ENCODE data around the gene FHAD1.
A peak's percentile ranks its signal among the peaks of the same experiment; 100 is the strongest.
"Not testable (repeated sequence)": the region's sequence is repeated elsewhere in the genome, so short reads cannot be mapped to it uniquely, and the experiment has no call there.

The FHAD1 gene

GRCh38 chr1:15426492-15427279 lies 179.7 kb downstream of the FHAD1 start:
- no peak overlapping the region for H3K4me3 ChIP-seq (ENCODE audit: low read depth, low read length)
- TF ChIP-seq, protein P1, sequence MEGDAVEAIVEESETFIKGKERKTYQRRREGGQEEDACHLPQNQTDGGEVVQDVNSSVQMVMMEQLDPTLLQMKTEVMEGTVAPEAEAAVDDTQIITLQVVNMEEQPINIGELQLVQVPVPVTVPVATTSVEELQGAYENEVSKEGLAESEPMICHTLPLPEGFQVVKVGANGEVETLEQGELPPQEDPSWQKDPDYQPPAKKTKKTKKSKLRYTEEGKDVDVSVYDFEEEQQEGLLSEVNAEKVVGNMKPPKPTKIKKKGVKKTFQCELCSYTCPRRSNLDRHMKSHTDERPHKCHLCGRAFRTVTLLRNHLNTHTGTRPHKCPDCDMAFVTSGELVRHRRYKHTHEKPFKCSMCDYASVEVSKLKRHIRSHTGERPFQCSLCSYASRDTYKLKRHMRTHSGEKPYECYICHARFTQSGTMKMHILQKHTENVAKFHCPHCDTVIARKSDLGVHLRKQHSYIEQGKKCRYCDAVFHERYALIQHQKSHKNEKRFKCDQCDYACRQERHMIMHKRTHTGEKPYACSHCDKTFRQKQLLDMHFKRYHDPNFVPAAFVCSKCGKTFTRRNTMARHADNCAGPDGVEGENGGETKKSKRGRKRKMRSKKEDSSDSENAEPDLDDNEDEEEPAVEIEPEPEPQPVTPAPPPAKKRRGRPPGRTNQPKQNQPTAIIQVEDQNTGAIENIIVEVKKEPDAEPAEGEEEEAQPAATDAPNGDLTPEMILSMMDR (IDR thresholded peaks at IDR 0.05; ENCODE audit: low read depth, low read length, missing control alignments), result no peak
- DNase-seq (ENCODE audit: low read depth), result no peak

DNA sequence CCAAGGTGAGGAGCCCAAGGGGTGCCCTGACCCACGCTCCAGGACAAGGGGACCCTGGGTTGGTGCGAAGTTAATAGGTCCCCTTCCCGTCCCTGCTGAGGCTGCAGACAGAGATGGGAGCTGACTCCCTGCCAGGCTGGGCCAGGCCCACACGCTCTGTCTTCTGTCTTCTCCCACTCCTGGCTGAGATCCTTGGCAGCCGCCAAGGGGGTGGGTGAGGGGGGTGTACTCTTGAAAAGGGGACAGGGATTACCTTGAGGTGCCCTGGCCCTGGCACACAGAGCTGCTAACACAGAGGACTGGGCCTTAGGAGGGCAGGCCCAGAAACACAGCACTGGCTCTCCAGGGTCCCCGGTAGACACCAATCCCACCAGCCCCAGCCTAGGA lies 180.2 kb downstream of the FHAD1 start:
- TF ChIP-seq, protein P1 (IDR thresholded peaks at IDR 0.05; ENCODE audit: low read depth, low read length, missing control alignments), result no peak
- no peak for DNase-seq (ENCODE audit: low read depth)
- H3K4me3 ChIP-seq (ENCODE audit: low read depth, low read length), result no peak overlapping the region

DNA sequence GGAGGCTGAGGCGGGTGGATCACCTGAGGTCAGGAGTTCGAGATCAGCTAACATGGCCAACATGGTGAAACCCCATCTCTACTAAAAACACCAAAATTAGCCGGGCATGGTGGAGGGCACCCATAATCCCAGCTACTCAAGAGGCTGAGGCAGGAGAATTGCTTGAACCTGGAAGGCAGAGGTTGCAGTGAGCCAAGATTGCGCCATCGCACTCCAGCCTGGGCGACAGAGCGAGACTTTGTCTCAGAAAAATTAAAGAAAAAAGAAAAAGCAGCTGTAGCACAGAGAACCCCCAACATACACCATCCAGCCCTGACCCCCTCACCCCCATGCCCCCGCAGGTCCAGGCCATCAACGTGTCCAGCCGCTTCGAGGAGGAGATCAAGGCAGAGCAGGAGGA lies 181.2 kb downstream of the FHAD1 start:
- not testable (repeated sequence) for DNase-seq (ENCODE audit: low read depth); H3K4me3 ChIP-seq (ENCODE audit: low read depth, low read length)

- TF ChIP-seq, protein P1 (IDR thresholded peaks at IDR 0.05; ENCODE audit: low read depth, low read length, missing control alignments), result no peak
- no peak for DNase-seq (ENCODE audit: low read depth)
- no peak overlapping the region for H3K4me3 ChIP-seq (ENCODE audit: low read depth, low read length)
These were observed 181.9 kb downstream of the FHAD1 start for GRCh38 chr1:15428815-15429435.

DNA sequence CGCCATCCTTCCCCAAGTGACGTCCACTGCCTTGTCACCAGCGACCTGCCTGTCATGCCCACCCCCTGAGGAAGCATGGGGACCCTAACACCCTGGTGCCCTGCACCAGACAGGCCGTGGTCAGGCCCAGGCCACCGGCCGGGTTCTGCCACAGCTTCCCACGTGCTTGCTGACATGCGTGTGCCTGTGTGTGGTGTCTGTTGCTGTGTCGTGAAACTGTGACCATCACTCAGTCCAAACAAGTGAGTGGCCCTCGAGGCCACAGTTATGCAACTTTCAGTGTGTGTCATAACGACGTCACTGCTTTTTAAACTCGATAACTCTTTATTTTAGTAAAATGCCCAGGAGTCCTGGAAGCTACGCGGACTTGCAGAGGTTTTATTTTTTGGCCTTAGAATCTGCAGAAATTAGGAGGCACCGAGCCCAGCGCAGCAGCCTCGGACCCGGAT lies 182.7 kb downstream of the FHAD1 start:
- no peak for DNase-seq (ENCODE audit: low read depth)
- no peak overlapping the region for H3K4me3 ChIP-seq (ENCODE audit: low read depth, low read length)
- TF ChIP-seq, protein P1 (IDR thresholded peaks at IDR 0.05; ENCODE audit: low read depth, low read length, missing control alignments), result no peak

DNA sequence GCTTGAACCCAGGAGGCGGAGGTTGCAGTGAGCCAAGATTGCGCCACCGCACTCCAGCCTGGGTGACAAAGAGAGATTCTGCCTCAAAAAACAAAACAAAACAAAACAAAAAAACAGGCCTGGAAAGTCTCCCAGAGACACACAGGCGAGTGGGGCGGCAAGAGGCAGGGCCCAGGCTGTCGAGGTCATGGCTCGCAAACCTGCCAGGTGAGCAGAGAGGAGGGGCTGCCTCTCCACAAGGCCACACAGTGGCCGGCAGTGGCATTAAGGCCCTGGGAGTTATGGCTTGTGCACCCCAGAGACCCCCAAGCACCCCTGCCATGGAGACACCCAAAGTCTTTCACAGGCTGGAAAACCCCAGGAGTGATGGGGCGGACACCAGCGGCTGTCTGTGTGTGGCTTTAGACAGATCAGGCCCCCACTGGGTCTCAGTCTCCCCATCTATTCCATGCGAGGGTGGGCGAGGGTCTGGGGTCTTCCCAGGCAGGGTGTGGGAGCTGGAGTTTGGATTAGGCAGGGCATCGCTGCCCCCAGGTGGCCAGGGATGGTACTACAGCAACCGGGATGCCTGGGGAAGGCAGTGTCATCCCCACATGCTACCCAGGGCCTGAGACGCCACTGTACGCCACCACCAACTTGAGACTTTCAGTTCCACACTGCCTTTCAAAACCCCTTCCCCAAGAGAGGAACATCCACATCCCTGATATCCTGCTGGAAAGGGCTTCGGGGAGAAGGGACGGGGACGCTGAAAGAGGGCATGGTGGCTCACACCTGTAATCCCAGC lies 184.0 kb downstream of the FHAD1 start:
- no peak for DNase-seq (ENCODE audit: low read depth)
- TF ChIP-seq, protein P1 (IDR thresholded peaks at IDR 0.05; ENCODE audit: low read depth, low read length, missing control alignments), result peak; percentile 99
- no peak overlapping the region for H3K4me3 ChIP-seq (ENCODE audit: low read depth, low read length)

GRCh38 chr1:15431571-15431948 lies 184.5 kb downstream of the FHAD1 start:
- no peak overlapping the region for H3K4me3 ChIP-seq (ENCODE audit: low read depth, low read length)
- TF ChIP-seq, protein P1 (IDR thresholded peaks at IDR 0.05; ENCODE audit: low read depth, low read length, missing control alignments), result no peak
- no peak for DNase-seq (ENCODE audit: low read depth)

All from GM12864 (cell line).